IPS-15b (cell line): ENCODE results near the gene LEFTY1.
"Not testable (repeated sequence)": the region's sequence is repeated elsewhere in the genome, so short reads cannot be mapped to it uniquely, and the experiment has no call there.

ENCODE experiments used
- H3K27me3 ChIP-seq: one replicate; pipeline ENCODE4 v1.6.1; 2013; ENCODE audit warnings: low read length; ENCODE audit not compliant: control insufficient read depth, insufficient read depth
- H3K36me3 ChIP-seq: one replicate; pipeline ENCODE4 v1.6.1; 2013; ENCODE audit warnings: low read length; ENCODE audit not compliant: control insufficient read depth, insufficient read depth
- H3K4me1 ChIP-seq: one replicate; pipeline ENCODE4 v1.6.1; 2013; ENCODE audit warnings: mild to moderate bottlenecking, low read length; ENCODE audit not compliant: control insufficient read depth, insufficient read depth
- H3K4me3 ChIP-seq: one replicate; pipeline ENCODE4 v1.5.1; 2013; ENCODE audit warnings: low read depth, low read length
- H3K9ac ChIP-seq: one replicate; pipeline ENCODE4 v1.6.1; 2013; ENCODE audit warnings: low read depth, mild to moderate bottlenecking, low read length
- H3K9me3 ChIP-seq: one replicate; pipeline ENCODE4 v1.6.1; 2013; ENCODE audit warnings: mild to moderate bottlenecking, low read length; ENCODE audit not compliant: control insufficient read depth, insufficient read depth

Gene LEFTY1

DNA sequence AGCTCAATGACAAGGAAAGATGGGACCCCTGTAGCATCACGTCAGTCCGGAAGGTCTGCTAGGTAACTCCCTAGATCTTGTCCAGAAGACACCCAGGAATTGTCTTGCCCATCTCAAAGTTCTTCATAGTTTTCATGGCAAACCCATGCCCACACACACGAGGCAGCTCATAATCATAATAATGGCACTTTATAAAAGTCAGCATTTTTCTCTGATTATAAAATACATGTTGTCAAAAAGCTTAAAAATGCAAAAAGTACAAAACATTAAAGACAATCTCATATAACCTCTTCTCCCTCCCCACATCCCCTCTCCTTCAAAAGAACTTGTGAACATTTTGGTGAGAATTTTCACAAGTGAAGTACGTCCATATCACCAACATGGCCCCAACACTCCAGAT lies 48.2 kb downstream of the LEFTY1 start:
- H3K9ac ChIP-seq: no peak overlapping the region
- H3K4me3 ChIP-seq: no peak overlapping the region
- no peaks in the 10 kb centered on the region for H3K27me3 ChIP-seq
- peaks cover 38% of the 10 kb centered on the region for H3K36me3 ChIP-seq
- H3K4me1 ChIP-seq: no peaks in the 10 kb centered on the region
- H3K9me3 ChIP-seq: no peaks in the 10 kb centered on the region

- Histone ChIP-seq H3K4me3 (no peak overlapping the region), H3K9ac (no peak overlapping the region), H3K4me1 (no peaks in the 10 kb centered on the region), H3K27me3 (no peaks in the 10 kb centered on the region), H3K36me3 (peaks cover 35% of the 10 kb centered on the region), H3K9me3 (no peaks in the 10 kb centered on the region)
These were observed 48.7 kb downstream of the LEFTY1 start for GRCh38 chr1:225840223-225840610.

- Histone ChIP-seq H3K4me1 (no peaks in the 10 kb centered on the region), H3K4me3 (no peak overlapping the region), H3K27me3 (no peaks in the 10 kb centered on the region), H3K36me3 (peaks cover 26% of the 10 kb centered on the region), H3K9me3 (no peaks in the 10 kb centered on the region), H3K9ac (no peak overlapping the region)
These were observed 50.2 kb downstream of the LEFTY1 start for GRCh38 chr1:225838793-225839192.

- not testable (repeated sequence) for H3K4me3 ChIP-seq, H3K9ac ChIP-seq, H3K4me1 ChIP-seq, H3K27me3 ChIP-seq, H3K9me3 ChIP-seq
- peaks cover 21% of the 10 kb centered on the region for H3K36me3 ChIP-seq
These were observed 52.6 kb downstream of the LEFTY1 start for GRCh38 chr1:225836296-225836695.
